HCT116 (cell line): Measurements from ENCODE around the gene IMPA2. TPM values are rescaled to one million over a fixed set of nuclear protein-coding genes. Genes with fewer than 3 reads are reported as not detected.
A peak's percentile ranks its signal among the peaks of the same experiment; 100 is the strongest.

Experiments
- ATAC-seq: fragments of 200-7000 bp; cut with Tn5 transposase; 2 replicates; pipeline ENCODE4 v1.9.1; 2020; ENCODE audit warnings: mild to moderate bottlenecking, moderate library complexity
- Bru-seq: library from RNA; stranded (reverse); fragments of 400-500 nt; gene quantifications from one replicate; lab custom pipeline; 2021; lab: Mats Ljungman, UMichigan
- BruChase-seq, 2 experiments: library from RNA; stranded (reverse); fragments of 400-500 nt; gene quantifications; one replicate each; lab custom pipeline; 2021; lab: Mats Ljungman, UMichigan
- BruUV-seq: library from RNA; stranded (reverse); fragments of 400-500 nt; replicated peaks from 2 replicates; lab custom pipeline; 2021; lab: Mats Ljungman, UMichigan
- CTCF ChIA-PET: fragments of 300-600 bp; sonication (Branson Sonifier 250); formaldehyde crosslinking; loops from one replicate; lab custom pipeline; 2021; ENCODE audit warnings: antibody characterized with exemption; lab: Charles Lee
- POLR2A ChIA-PET: fragments of 300-600, 350-600 bp; sonication (Branson Sonifier 250); formaldehyde crosslinking; loops from one replicate; lab custom pipeline; 2021; ENCODE audit warnings: antibody characterized with exemption; lab: Charles Lee
- RAD21 ChIA-PET, 2 experiments: fragments of 300-600 bp; sonication (Branson Sonifier 250); formaldehyde crosslinking; loops; one replicate each; lab custom pipeline; 2023; ENCODE audit warnings: low total read pairs in 2 of 2; ENCODE audit not compliant: uncharacterized antibody in 2 of 2, unreplicated experiment in 2 of 2, low non-redundant PET in 1 of 2; lab: Charles Lee
- DNase-seq: peaks from one replicate; pipeline ENCODE4 v3.0.0-alpha.2; 2010; ENCODE audit warnings: low read depth, low spot score
- H2AFZ ChIP-seq: fragments of 200-600 bp; shearing (Covaris generic), sonication (generic); 2 replicates; pipeline ENCODE4 v1.6.1; 2017; ENCODE audit warnings: low read depth, mixed run types, mixed read lengths, antibody characterized with exemption, low read length; ENCODE audit not compliant: poor library complexity, severe bottlenecking
- H3K27ac ChIP-seq: 2 replicates; pipeline ENCODE4 v1.5.1; 2012; ENCODE audit warnings: low read depth, low read length
- H3K27me3 ChIP-seq: fragments of 200-600 bp; sonication (generic); 2 replicates; pipeline ENCODE4 v1.6.1; 2016; ENCODE audit warnings: mixed run types, low read length, mixed read lengths; ENCODE audit not compliant: insufficient read depth
- H3K36me3 ChIP-seq, 2 experiments: fragments of 200-500 bp in 1 of 2; fragments of 200-600 bp in 1 of 2; sonication (Bioruptor generic) in 1 of 2; sonication (generic) in 1 of 2; 2 replicates each; pipeline versions ENCODE4 v1.5.1 to v1.6.1; 2014 to 2016; ENCODE audit warnings: low read length in 2 of 2, inconsistent platforms in 1 of 2, mixed read lengths in 1 of 2, mixed run types in 1 of 2; ENCODE audit not compliant: insufficient read depth in 2 of 2, control insufficient read depth in 1 of 2
- H3K4me1 ChIP-seq, 2 experiments: fragments of 200-600 bp in 1 of 2; sonication (generic) in 1 of 2; 2 replicates each; pipeline versions ENCODE4 v1.5.1 to v1.6.1; 2012 to 2017; ENCODE audit warnings: low read length in 2 of 2, inconsistent platforms in 1 of 2, mild to moderate bottlenecking in 1 of 2, mixed read lengths in 1 of 2, mixed run types in 1 of 2, moderate library complexity in 1 of 2; ENCODE audit not compliant: insufficient read depth in 2 of 2, control insufficient read depth in 1 of 2
- H3K4me2 ChIP-seq: fragments of 200-600 bp; sonication (generic); 2 replicates; pipeline ENCODE4 v1.6.1; 2017; ENCODE audit warnings: mixed run types, low read length, mixed read lengths
- H3K4me3 ChIP-seq, 2 experiments: fragments of 200-600 bp in 1 of 2; sonication (generic) in 1 of 2; replicated peaks in 1 of 2; 2 replicates each; pipeline ENCODE4 v1.5.1; 2011 to 2016; ENCODE audit warnings: low read length in 2 of 2, control low read depth in 1 of 2, low read depth in 1 of 2, mild to moderate bottlenecking in 1 of 2, mixed read lengths in 1 of 2, mixed run types in 1 of 2
- H3K79me2 ChIP-seq: fragments of 200-600 bp; sonication (generic); 2 replicates; pipeline ENCODE4 v1.6.1; 2017; ENCODE audit warnings: mild to moderate bottlenecking, mixed run types, low read length, moderate library complexity, mixed read lengths; ENCODE audit not compliant: insufficient read depth
- H3K9ac ChIP-seq: fragments of 200-600 bp; sonication (generic); 2 replicates; pipeline ENCODE4 v1.6.1; 2016; ENCODE audit warnings: low read length, mixed read lengths
- H3K9me2 ChIP-seq: fragments of 200-600 bp; sonication (generic), shearing (Covaris generic); 2 replicates; pipeline ENCODE4 v1.6.1; 2017; ENCODE audit warnings: mixed run types, mild to moderate bottlenecking, moderate library complexity; ENCODE audit not compliant: insufficient read depth
- H3K9me3 ChIP-seq, 2 experiments: fragments of 200-500 bp in 1 of 2; fragments of 200-600 bp in 1 of 2; sonication (Bioruptor generic) in 1 of 2; sonication (generic) in 1 of 2; 2 replicates each; pipeline ENCODE4 v1.6.1; 2014 to 2017; ENCODE audit warnings: low read length in 2 of 2, mixed read lengths in 2 of 2, inconsistent platforms in 1 of 2, low read depth in 1 of 2, mild to moderate bottlenecking in 1 of 2, mixed run types in 1 of 2, moderate library complexity in 1 of 2; ENCODE audit not compliant: control insufficient read depth in 1 of 2, insufficient read depth in 1 of 2
- H4K20me1 ChIP-seq: fragments of 200-600 bp; sonication (generic), shearing (Covaris generic); 2 replicates; pipeline ENCODE4 v1.6.1; 2017; ENCODE audit warnings: mixed run types, mild to moderate bottlenecking, moderate library complexity; ENCODE audit not compliant: insufficient read depth
- CBX3 ChIP-seq: IDR thresholded peaks from 2 replicates; pipeline ENCODE4 v1.6.1; 2012; ENCODE audit warnings: low read depth
- CEBPB ChIP-seq: IDR thresholded peaks from 2 replicates; pipeline ENCODE4 v1.6.1; 2012; ENCODE audit warnings: low read depth
- ELF1 ChIP-seq: IDR thresholded peaks from 2 replicates; pipeline ENCODE4 v1.6.1; 2012; ENCODE audit warnings: low read depth, borderline replicate concordance
- EZH2 ChIP-seq: fragments of 200-600 bp; sonication (generic); IDR thresholded peaks from 2 replicates; pipeline ENCODE4 v1.6.1; 2017; ENCODE audit warnings: antibody characterized with exemption, mixed run types
- EZH2phosphoT487 ChIP-seq: fragments of 200-600 bp; IDR thresholded peaks from 2 replicates; pipeline ENCODE4 v1.6.1; 2018; ENCODE audit warnings: antibody characterized with exemption, borderline replicate concordance
- FOSL1 ChIP-seq: IDR thresholded peaks from 2 replicates; pipeline ENCODE4 v1.6.1; 2012; ENCODE audit warnings: low read depth
- POLR2A ChIP-seq: IDR thresholded peaks from 2 replicates; pipeline ENCODE4 v1.7.0; 2011; ENCODE audit warnings: borderline replicate concordance; ENCODE audit not compliant: insufficient read depth, insufficient read length; ENCODE audit errors: extremely low read depth
- POLR2AphosphoS5 ChIP-seq: IDR thresholded peaks from 2 replicates; pipeline ENCODE4 v1.6.1; 2011; ENCODE audit warnings: mild to moderate bottlenecking, low read depth, low read length, moderate library complexity
- RAD21 ChIP-seq: IDR thresholded peaks from 2 replicates; pipeline ENCODE4 v1.6.1; 2012; ENCODE audit warnings: low read depth, mild to moderate bottlenecking
- SIN3A ChIP-seq: IDR thresholded peaks from 2 replicates; pipeline ENCODE4 v1.6.1; 2012; ENCODE audit warnings: low read depth
- SP1 ChIP-seq: IDR thresholded peaks from 2 replicates; pipeline ENCODE4 v1.6.1; 2012; ENCODE audit warnings: low read depth
- SRF ChIP-seq: IDR thresholded peaks from 2 replicates; pipeline ENCODE4 v1.6.1; 2012; ENCODE audit warnings: low read depth
- TCF7L2 ChIP-seq: IDR thresholded peaks from 2 replicates; pipeline ENCODE4 v1.7.0; 2011; ENCODE audit warnings: borderline replicate concordance, inconsistent platforms; ENCODE audit not compliant: insufficient read depth, insufficient read length; ENCODE audit errors: extremely low read depth
- YY1 ChIP-seq: IDR thresholded peaks from 2 replicates; pipeline ENCODE4 v1.6.1; 2011; ENCODE audit warnings: low read length, low read depth, moderate library complexity, mild to moderate bottlenecking; ENCODE audit not compliant: insufficient replicate concordance; ENCODE audit errors: extremely low read depth
- ZFX ChIP-seq: fragments of 450-650 bp; IDR thresholded peaks from 2 replicates; pipeline ENCODE4 v1.6.1; 2017
- intact Hi-C: fragments of 100-400 bp; cut with micrococcal nuclease; formaldehyde crosslinking; loops from 2 replicates; pipeline ENCODE4 v1.10.0; 2022
- long read RNA-seq: library from polyadenylated mRNA; unstranded; transcript quantifications from one replicate; pipeline ENCODE4 v2.0.0, GENCODE V29; 2021; ENCODE audit not compliant: unreplicated experiment
- polyA plus RNA-seq: library from polyadenylated mRNA; unstranded; fragments of >200 nt; gene quantifications from 2 replicates; pipeline ENCODE4 v1.2.1, GENCODE V29; 2012; ENCODE audit warnings: missing spikeins
- total RNA-seq: library from RNA; stranded (reverse); gene quantifications from one replicate; pipeline ENCODE4 v1.2.1, GENCODE V29; 2021; ENCODE audit not compliant: unreplicated experiment
- TF ChIP-seq, protein P1 (sequence below): IDR thresholded peaks from 2 replicates; pipeline ENCODE4 v1.6.1; 2012; ENCODE audit warnings: low read depth
- TF ChIP-seq, protein P2 (sequence below): IDR thresholded peaks from 2 replicates; pipeline ENCODE4 v1.6.1; 2012
- TF ChIP-seq, protein P3 (sequence below): IDR thresholded peaks from 2 replicates; pipeline ENCODE4 v1.6.1; 2012

The IMPA2 gene
- 32.5 TPM for total RNA-seq
- polyA plus RNA-seq, result 22.4 and 24.8 TPM in 2 replicates
- percentile 48 among the genes with signal in this experiment for Bru-seq, nascent RNA
- BruChase-seq, experiment 1, labeled RNA remaining after a 6-hour chase, result percentile 37 among the genes with signal in this experiment
- percentile 49 among the genes with signal in this experiment for BruChase-seq, experiment 2, labeled RNA remaining after a 2-hour chase
- long read RNA-seq, transcript IMPA2-201 (8 exons, 1,534 nt), result major isoform, 53 of 62 reads
- long read RNA-seq, partial matches to known transcripts, result 0 of 62 reads
- long read RNA-seq, other reads (novel, unspliced or antisense), result 9 of 62 reads

DNA sequence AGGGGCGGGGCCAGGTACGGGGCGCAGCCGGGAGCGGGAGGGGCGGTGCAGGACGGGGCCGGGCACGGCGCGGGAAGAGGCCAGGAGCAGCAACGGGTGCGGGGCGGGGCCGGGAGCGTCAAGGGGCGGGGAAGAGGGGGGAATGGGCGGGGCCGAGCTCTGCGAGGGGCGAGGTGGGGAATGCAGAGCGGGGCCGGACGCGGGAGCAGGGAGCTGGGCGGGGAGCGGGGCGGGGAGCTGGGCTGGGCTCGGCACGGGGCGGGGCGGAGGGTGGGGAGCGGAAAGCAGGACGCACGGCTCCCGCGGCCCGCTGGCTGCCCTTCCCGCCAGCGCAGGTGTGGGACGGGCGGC lies at the start of gene IMPA2:
Gene IMPA2, plus strand, starts transcription at position 316 of the 351 bp plus-strand sequence. CDS start 163 bp downstream, outside the sequence.
- RAD21 ChIA-PET, result interaction anchor here (0.7 to 1.3 kb wide), 2 partner anchors 14 kb away, joined by 3 to 5 read pairs; no protein-coding TSS in a partner anchor

More for the DNA sequence above, at the start of gene IMPA2:
- Histone ChIP-seq H4K20me1 (no peaks in the 10 kb centered on the region), H3K9me2 (no peaks in the 10 kb centered on the region), H3K4me2 (peak within 1 kb of the TSS; percentile 90), H3K4me1 (peaks cover 18 to 44% of the 10 kb centered on the region in 2 experiments), H3K9ac (peak within 1 kb of the TSS; percentile 89), H3K27me3 (no peaks in the 10 kb centered on the region), H3K36me3 (no peaks in the 10 kb centered on the region), H3K4me3 (peak within 1 kb of the TSS; percentile 67 to 73), H2AFZ (peak within 1 kb of the TSS; percentile 35), H3K79me2 (0 out of 2 replicates have a peak, but pooled peaks cover 3% of the 10 kb centered on the region), H3K9me3 (no peaks in the 10 kb centered on the region), H3K27ac (peak within 1 kb of the TSS; percentile 91)
- ChIA-PET CTCF (interaction anchor here (0.7 to 4.0 kb wide), 5 partner anchors 13 to 248 kb away, joined by 3 to 33 read pairs (median 4); no protein-coding TSS in a partner anchor), POLR2A (interaction anchor here (0.6 to 2.7 kb wide), 8 partner anchors 12 to 188 kb away, joined by 3 to 6 read pairs (median 4); partner anchors contain the start of gene MPPE1)
- intact Hi-C loops, result loop anchor here (2.0 kb wide), 2 partner anchors 34 to 130 kb away; partner anchors contain the start of gene CHMP1B
- peak; percentile 93 for DNase-seq
- ATAC-seq, result no peak
- TF ChIP-seq, protein P1, sequence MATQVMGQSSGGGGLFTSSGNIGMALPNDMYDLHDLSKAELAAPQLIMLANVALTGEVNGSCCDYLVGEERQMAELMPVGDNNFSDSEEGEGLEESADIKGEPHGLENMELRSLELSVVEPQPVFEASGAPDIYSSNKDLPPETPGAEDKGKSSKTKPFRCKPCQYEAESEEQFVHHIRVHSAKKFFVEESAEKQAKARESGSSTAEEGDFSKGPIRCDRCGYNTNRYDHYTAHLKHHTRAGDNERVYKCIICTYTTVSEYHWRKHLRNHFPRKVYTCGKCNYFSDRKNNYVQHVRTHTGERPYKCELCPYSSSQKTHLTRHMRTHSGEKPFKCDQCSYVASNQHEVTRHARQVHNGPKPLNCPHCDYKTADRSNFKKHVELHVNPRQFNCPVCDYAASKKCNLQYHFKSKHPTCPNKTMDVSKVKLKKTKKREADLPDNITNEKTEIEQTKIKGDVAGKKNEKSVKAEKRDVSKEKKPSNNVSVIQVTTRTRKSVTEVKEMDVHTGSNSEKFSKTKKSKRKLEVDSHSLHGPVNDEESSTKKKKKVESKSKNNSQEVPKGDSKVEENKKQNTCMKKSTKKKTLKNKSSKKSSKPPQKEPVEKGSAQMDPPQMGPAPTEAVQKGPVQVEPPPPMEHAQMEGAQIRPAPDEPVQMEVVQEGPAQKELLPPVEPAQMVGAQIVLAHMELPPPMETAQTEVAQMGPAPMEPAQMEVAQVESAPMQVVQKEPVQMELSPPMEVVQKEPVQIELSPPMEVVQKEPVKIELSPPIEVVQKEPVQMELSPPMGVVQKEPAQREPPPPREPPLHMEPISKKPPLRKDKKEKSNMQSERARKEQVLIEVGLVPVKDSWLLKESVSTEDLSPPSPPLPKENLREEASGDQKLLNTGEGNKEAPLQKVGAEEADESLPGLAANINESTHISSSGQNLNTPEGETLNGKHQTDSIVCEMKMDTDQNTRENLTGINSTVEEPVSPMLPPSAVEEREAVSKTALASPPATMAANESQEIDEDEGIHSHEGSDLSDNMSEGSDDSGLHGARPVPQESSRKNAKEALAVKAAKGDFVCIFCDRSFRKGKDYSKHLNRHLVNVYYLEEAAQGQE, result no peak
- TF ChIP-seq POLR2A (no peak), SIN3A (no peak; the same call in none of the 2 replicates), TCF7L2 (no peak), CBX3 (no peak), ZFX (no peak), POLR2AphosphoS5 (no peak), FOSL1 (no peak), YY1 (no peak), RAD21 (no peak), SRF (no peak), CEBPB (no peak), EZH2phosphoT487 (no peak), EZH2 (no peak), SP1 (peak; percentile 65; the same call in 1 of the 2 replicates), ELF1 (no peak)
- TF ChIP-seq, protein P2, sequence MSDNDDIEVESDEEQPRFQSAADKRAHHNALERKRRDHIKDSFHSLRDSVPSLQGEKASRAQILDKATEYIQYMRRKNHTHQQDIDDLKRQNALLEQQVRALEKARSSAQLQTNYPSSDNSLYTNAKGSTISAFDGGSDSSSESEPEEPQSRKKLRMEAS, result peak; percentile 18; the same call in 1 of the 2 replicates
- TF ChIP-seq, protein P3, sequence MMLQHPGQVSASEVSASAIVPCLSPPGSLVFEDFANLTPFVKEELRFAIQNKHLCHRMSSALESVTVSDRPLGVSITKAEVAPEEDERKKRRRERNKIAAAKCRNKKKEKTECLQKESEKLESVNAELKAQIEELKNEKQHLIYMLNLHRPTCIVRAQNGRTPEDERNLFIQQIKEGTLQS, result no peak
- BruUV-seq, result no TSS peak
